H9 (cell line): Measurements from ENCODE around the gene BFSP2. TPM values are rescaled to one million over a fixed set of nuclear protein-coding genes. Genes with fewer than 3 reads are reported as not detected.

ENCODE experiments used
- DNase-seq: peaks from one replicate; pipeline ENCODE4 v3.0.0-alpha.2; 2017
- H2AFZ ChIP-seq: one replicate; pipeline ENCODE4 v1.6.1; 2013; ENCODE audit warnings: mild to moderate bottlenecking, low read length, control low read depth, moderate library complexity
- H2AK5ac ChIP-seq: 2 replicates; pipeline ENCODE4 v1.6.1; 2013; ENCODE audit warnings: low read length, control low read depth, mixed read lengths; ENCODE audit not compliant: insufficient read length
- H2BK120ac ChIP-seq: one replicate; pipeline ENCODE4 v1.6.1; 2013; ENCODE audit warnings: low read depth, mild to moderate bottlenecking, low read length, control low read depth, inconsistent platforms; ENCODE audit not compliant: poor library complexity, severe bottlenecking
- H2BK12ac ChIP-seq: 2 replicates; pipeline ENCODE4 v1.6.1; 2013; ENCODE audit warnings: low read length, control low read depth, mixed read lengths, low read depth; ENCODE audit not compliant: insufficient read length
- H2BK15ac ChIP-seq: 2 replicates; pipeline ENCODE4 v1.6.1; 2013; ENCODE audit warnings: low read depth, low read length, control low read depth
- H2BK20ac ChIP-seq: one replicate; pipeline ENCODE4 v1.6.1; 2013; ENCODE audit warnings: low read depth, mild to moderate bottlenecking, low read length, control low read depth, inconsistent platforms; ENCODE audit not compliant: poor library complexity, severe bottlenecking
- H2BK5ac ChIP-seq: 2 replicates; pipeline ENCODE4 v1.6.1; 2013; ENCODE audit warnings: low read length, control low read depth, mixed read lengths; ENCODE audit not compliant: insufficient read length
- H3K14ac ChIP-seq: 2 replicates; pipeline ENCODE4 v1.6.1; 2013; ENCODE audit warnings: low read length, control low read depth; ENCODE audit not compliant: insufficient read depth
- H3K18ac ChIP-seq: 2 replicates; pipeline ENCODE4 v1.6.1; 2013; ENCODE audit warnings: low read depth, mild to moderate bottlenecking, mixed read lengths, low read length, control low read depth; ENCODE audit not compliant: insufficient read length
- H3K23ac ChIP-seq: 2 replicates; pipeline ENCODE4 v1.6.1; 2013; ENCODE audit warnings: low read length, control low read depth, mixed read lengths, low read depth; ENCODE audit not compliant: insufficient read length
- H3K23me2 ChIP-seq: 2 replicates; pipeline ENCODE4 v1.6.1; 2013; ENCODE audit warnings: low read depth, mild to moderate bottlenecking, mixed read lengths, low read length, control low read depth; ENCODE audit not compliant: insufficient read length, poor library complexity, severe bottlenecking
- H3K27ac ChIP-seq: 2 replicates; pipeline ENCODE4 v1.5.1; 2013; ENCODE audit warnings: low read length, control low read depth, mixed read lengths, low read depth; ENCODE audit not compliant: insufficient read length
- H3K27me3 ChIP-seq: 2 replicates; pipeline ENCODE4 v1.6.1; 2013; ENCODE audit warnings: low read length, control low read depth, inconsistent platforms; ENCODE audit not compliant: insufficient read depth
- H3K4ac ChIP-seq: 2 replicates; pipeline ENCODE4 v1.6.1; 2013; ENCODE audit warnings: low read depth, mild to moderate bottlenecking, control low read depth, inconsistent platforms, low read length, moderate library complexity
- H3K4me1 ChIP-seq: 2 replicates; pipeline ENCODE4 v1.6.1; 2013; ENCODE audit warnings: low read length, control low read depth, inconsistent platforms; ENCODE audit not compliant: insufficient read depth
- H3K4me2 ChIP-seq: 2 replicates; pipeline ENCODE4 v1.6.1; 2013; ENCODE audit warnings: low read length, control low read depth, mixed read lengths; ENCODE audit not compliant: insufficient read length, insufficient read depth
- H3K56ac ChIP-seq: 2 replicates; pipeline ENCODE4 v1.6.1; 2013; ENCODE audit warnings: low read depth, mild to moderate bottlenecking, mixed read lengths, low read length, control low read depth; ENCODE audit not compliant: insufficient read length
- H3K79me1 ChIP-seq: 2 replicates; pipeline ENCODE4 v1.6.1; 2013; ENCODE audit warnings: low read depth, mild to moderate bottlenecking, moderate library complexity, low read length, control low read depth, inconsistent platforms; ENCODE audit not compliant: insufficient read depth, poor library complexity, severe bottlenecking
- H3K79me2 ChIP-seq: 2 replicates; pipeline ENCODE4 v1.6.1; 2013; ENCODE audit warnings: low read length, control low read depth, inconsistent platforms; ENCODE audit not compliant: insufficient read depth
- H3K9ac ChIP-seq: 2 replicates; pipeline ENCODE4 v1.6.1; 2013; ENCODE audit warnings: low read length, control low read depth, mixed read lengths; ENCODE audit not compliant: insufficient read length; ENCODE audit errors: extremely low read depth
- H3K9me3 ChIP-seq: one replicate; pipeline ENCODE4 v1.6.1; 2013; ENCODE audit warnings: low read depth, low read length, inconsistent platforms; ENCODE audit not compliant: control insufficient read depth
- H3T11ph ChIP-seq: one replicate; pipeline ENCODE4 v1.6.1; 2013; ENCODE audit warnings: mild to moderate bottlenecking, low read length, control low read depth, inconsistent platforms
- H4K20me1 ChIP-seq: one replicate; pipeline ENCODE4 v1.6.1; 2013; ENCODE audit not compliant: control insufficient read depth, insufficient read length, insufficient read depth
- H4K5ac ChIP-seq: 2 replicates; pipeline ENCODE4 v1.6.1; 2013; ENCODE audit warnings: low read depth, mild to moderate bottlenecking, mixed read lengths, low read length, control low read depth; ENCODE audit not compliant: insufficient read length
- H4K8ac ChIP-seq: replicated peaks from 2 replicates; pipeline ENCODE4 v1.6.1; 2013; ENCODE audit warnings: low read length, control low read depth, mixed read lengths, low read depth; ENCODE audit not compliant: insufficient read length
- H4K91ac ChIP-seq: 2 replicates; pipeline ENCODE4 v1.6.1; 2013; ENCODE audit warnings: low read depth, mild to moderate bottlenecking, moderate library complexity, mixed read lengths, low read length, control low read depth; ENCODE audit not compliant: insufficient read length
- H3K27ac Mint-ChIP-seq, 3 experiments: 2 replicates in 2 of 3; 3 replicates in 1 of 3; pipeline ENCODE4 v1.8.0; 2020 to 2021; ENCODE audit warnings: mixed read lengths in 3 of 3, mild to moderate bottlenecking in 1 of 3, moderate library complexity in 1 of 3
- H3K27me3 Mint-ChIP-seq: 2 replicates; pipeline ENCODE4 v1.8.0; 2021; ENCODE audit warnings: low read depth, mild to moderate bottlenecking, moderate library complexity, mixed read lengths
- H3K36me3 Mint-ChIP-seq, 3 experiments: 2 replicates in 2 of 3; 3 replicates in 1 of 3; pipeline ENCODE4 v1.8.0; 2020 to 2021; ENCODE audit warnings: low read depth in 3 of 3, mixed read lengths in 3 of 3; ENCODE audit not compliant: insufficient read depth in 1 of 3
- H3K4me1 Mint-ChIP-seq, 2 experiments: 2 replicates each; pipeline ENCODE4 v1.8.0; 2020; ENCODE audit warnings: mixed read lengths in 2 of 2
- H3K4me3 Mint-ChIP-seq, 2 experiments: 2 replicates in 1 of 2; 3 replicates in 1 of 2; pipeline ENCODE4 v1.8.0; 2020 to 2021; ENCODE audit warnings: mild to moderate bottlenecking in 2 of 2, mixed read lengths in 2 of 2, moderate library complexity in 1 of 2
- H3K9me3 Mint-ChIP-seq, 2 experiments: 2 replicates in 1 of 2; 3 replicates in 1 of 2; pipeline ENCODE4 v1.8.0; 2020; ENCODE audit warnings: mild to moderate bottlenecking in 2 of 2, mixed read lengths in 2 of 2, moderate library complexity in 1 of 2
- WGBS: extraction: QIAGEN DNeasy Blood & Tissue Kit; methylation state at CpG from one replicate; pipeline ENCODE4 v1.1.7; 2013; ENCODE audit warnings: missing lambda C conversion rate, low lambda C conversion rate, mixed read lengths; ENCODE audit not compliant: insufficient read length; ENCODE audit errors: extremely low coverage; 5-methylcytosine and 5-hydroxymethylcytosine counted together
- total RNA-seq: library from RNA; stranded (reverse); gene quantifications from 2 replicates; pipeline ENCODE4 v1.2.1, GENCODE V29; 2021
- TF ChIP-seq, protein P1 (sequence below): fragments of 200-600 bp; sonication (generic); conservative IDR thresholded peaks from 3 replicates; pipeline ENCODE4 v1.8.0; 2021; ENCODE audit warnings: antibody characterized with exemption, mild to moderate bottlenecking

The BFSP2 gene
- total RNA-seq, 1 experiment from 2014 or later = not detected

- no peak overlapping the region for H3K14ac ChIP-seq
- no peaks in the 10 kb centered on the region for H3K27me3 ChIP-seq
- no peak overlapping the region for H3K56ac ChIP-seq
- H2AK5ac ChIP-seq = no peak overlapping the region
- no peak overlapping the region for H3K23ac ChIP-seq
- no peak overlapping the region for H3K4me2 ChIP-seq
- 0 out of 7 replicates have a peak overlapping the region, but pooled peaks of 1 of the 3 experiments have one; percentile 46 for H3K27ac Mint-ChIP-seq
- H3K23me2 ChIP-seq = no peaks in the 10 kb centered on the region
- no peaks in the 10 kb centered on the region for H4K20me1 ChIP-seq
- WGBS = no CpG with 5 or more reads among the region's 19 CpGs
- no peak overlapping the region for H3K9ac ChIP-seq
- H4K8ac ChIP-seq = no peak overlapping the region
- H3K18ac ChIP-seq = no peak overlapping the region
- no peaks in the 10 kb centered on the region for H3K79me2 ChIP-seq
- H2AFZ ChIP-seq = no peak overlapping the region
- H2BK120ac ChIP-seq = no peak overlapping the region
- peaks cover 0 to 3% (median 0%) of the 10 kb centered on the region in 3 experiments; a peak in 3 of 7 replicates for H3K36me3 Mint-ChIP-seq
- H3T11ph ChIP-seq = no peak overlapping the region
- no peak overlapping the region for H3K4ac ChIP-seq
- H3K4me3 Mint-ChIP-seq = no peak overlapping the region
- no peak overlapping the region for H4K91ac ChIP-seq
- no peaks in the 10 kb centered on the region for H3K9me3 ChIP-seq
- H3K79me1 ChIP-seq = no peaks in the 10 kb centered on the region
- no peaks in the 10 kb centered on the region for H3K27me3 Mint-ChIP-seq
- DNase-seq = no peak
- no peaks in the 10 kb centered on the region for H3K9me3 Mint-ChIP-seq
- H2BK5ac ChIP-seq = no peak overlapping the region
- no peak overlapping the region for H4K5ac ChIP-seq
- peaks cover 30 to 37% of the 10 kb centered on the region in 2 experiments for H3K4me1 Mint-ChIP-seq
- no peak overlapping the region for H2BK15ac ChIP-seq
- H2BK12ac ChIP-seq = no peak overlapping the region
- H3K27ac ChIP-seq = no peak overlapping the region
- H2BK20ac ChIP-seq = no peak overlapping the region
- TF ChIP-seq, protein P1, sequence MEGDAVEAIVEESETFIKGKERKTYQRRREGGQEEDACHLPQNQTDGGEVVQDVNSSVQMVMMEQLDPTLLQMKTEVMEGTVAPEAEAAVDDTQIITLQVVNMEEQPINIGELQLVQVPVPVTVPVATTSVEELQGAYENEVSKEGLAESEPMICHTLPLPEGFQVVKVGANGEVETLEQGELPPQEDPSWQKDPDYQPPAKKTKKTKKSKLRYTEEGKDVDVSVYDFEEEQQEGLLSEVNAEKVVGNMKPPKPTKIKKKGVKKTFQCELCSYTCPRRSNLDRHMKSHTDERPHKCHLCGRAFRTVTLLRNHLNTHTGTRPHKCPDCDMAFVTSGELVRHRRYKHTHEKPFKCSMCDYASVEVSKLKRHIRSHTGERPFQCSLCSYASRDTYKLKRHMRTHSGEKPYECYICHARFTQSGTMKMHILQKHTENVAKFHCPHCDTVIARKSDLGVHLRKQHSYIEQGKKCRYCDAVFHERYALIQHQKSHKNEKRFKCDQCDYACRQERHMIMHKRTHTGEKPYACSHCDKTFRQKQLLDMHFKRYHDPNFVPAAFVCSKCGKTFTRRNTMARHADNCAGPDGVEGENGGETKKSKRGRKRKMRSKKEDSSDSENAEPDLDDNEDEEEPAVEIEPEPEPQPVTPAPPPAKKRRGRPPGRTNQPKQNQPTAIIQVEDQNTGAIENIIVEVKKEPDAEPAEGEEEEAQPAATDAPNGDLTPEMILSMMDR = no peak
- peaks cover 10% of the 10 kb centered on the region for H3K4me1 ChIP-seq
Observed at GRCh38 chr3:133379926-133380325, 19.9 kb upstream of the BFSP2 start.
